ENCODE data around the gene KLHL29. TPM values are rescaled to one million over a fixed set of nuclear protein-coding genes. Genes with fewer than 3 reads are reported as not detected.

The KLHL29 gene
- total and polyA plus RNA-seq, 4 donors = 0.29 to 2.3 (median 0.68) TPM

- DNase-seq (ENCODE audit: low spot score) = no peak
- H3K27me3 ChIP-seq (ENCODE audit: control insufficient read depth in 4 of 4, insufficient read depth in 4 of 4, low read length in 3 of 4) = peaks cover 0 to 7% (median 2%) of the 10 kb centered on the region in 4 donors
- no peaks in the 10 kb centered on the region for H3K9me3 ChIP-seq (ENCODE audit: control insufficient read depth in 4 of 4, low read length in 3 of 4)
- H3K4me3 ChIP-seq (ENCODE audit: low read depth in 1 of 3, low read length in 3 of 3) = no peak overlapping the region
- TF ChIP-seq ATF3 (IDR thresholded peaks at IDR 0.05) = no peak
- TF ChIP-seq, protein P1, sequence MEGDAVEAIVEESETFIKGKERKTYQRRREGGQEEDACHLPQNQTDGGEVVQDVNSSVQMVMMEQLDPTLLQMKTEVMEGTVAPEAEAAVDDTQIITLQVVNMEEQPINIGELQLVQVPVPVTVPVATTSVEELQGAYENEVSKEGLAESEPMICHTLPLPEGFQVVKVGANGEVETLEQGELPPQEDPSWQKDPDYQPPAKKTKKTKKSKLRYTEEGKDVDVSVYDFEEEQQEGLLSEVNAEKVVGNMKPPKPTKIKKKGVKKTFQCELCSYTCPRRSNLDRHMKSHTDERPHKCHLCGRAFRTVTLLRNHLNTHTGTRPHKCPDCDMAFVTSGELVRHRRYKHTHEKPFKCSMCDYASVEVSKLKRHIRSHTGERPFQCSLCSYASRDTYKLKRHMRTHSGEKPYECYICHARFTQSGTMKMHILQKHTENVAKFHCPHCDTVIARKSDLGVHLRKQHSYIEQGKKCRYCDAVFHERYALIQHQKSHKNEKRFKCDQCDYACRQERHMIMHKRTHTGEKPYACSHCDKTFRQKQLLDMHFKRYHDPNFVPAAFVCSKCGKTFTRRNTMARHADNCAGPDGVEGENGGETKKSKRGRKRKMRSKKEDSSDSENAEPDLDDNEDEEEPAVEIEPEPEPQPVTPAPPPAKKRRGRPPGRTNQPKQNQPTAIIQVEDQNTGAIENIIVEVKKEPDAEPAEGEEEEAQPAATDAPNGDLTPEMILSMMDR (IDR thresholded peaks at IDR 0.05; ENCODE audit: low read depth, low read length, missing input control) = no peak
- no peak for TF ChIP-seq HNF4G (IDR thresholded peaks at IDR 0.05)
- TF ChIP-seq YY1 (IDR thresholded peaks at IDR 0.05) = no peak
- no peak for TF ChIP-seq EGR1 (IDR thresholded peaks at IDR 0.05; ENCODE audit: low read depth in 2 of 2)
- TF ChIP-seq GABPA (IDR thresholded peaks at IDR 0.05 in 1 of 2, conservative IDR thresholded peaks at IDR 0.05 in 1 of 2) = no peak
- TF ChIP-seq SP1 (IDR thresholded peaks at IDR 0.05) = no peak
- no peak for TF ChIP-seq REST (IDR thresholded peaks at IDR 0.05)
- TF ChIP-seq, protein P2, sequence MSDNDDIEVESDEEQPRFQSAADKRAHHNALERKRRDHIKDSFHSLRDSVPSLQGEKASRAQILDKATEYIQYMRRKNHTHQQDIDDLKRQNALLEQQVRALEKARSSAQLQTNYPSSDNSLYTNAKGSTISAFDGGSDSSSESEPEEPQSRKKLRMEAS (IDR thresholded peaks at IDR 0.05) = no peak
- TF ChIP-seq RAD21 (IDR thresholded peaks at IDR 0.05) = no peak
- no peak for TF ChIP-seq FOXA1 (IDR thresholded peaks at IDR 0.05)
- TF ChIP-seq HNF4A (conservative IDR thresholded peaks at IDR 0.05) = no peak
- H3K9ac ChIP-seq (ENCODE audit: low read depth in 1 of 2, low read length in 2 of 2) = no peak overlapping the region
- H3K27ac ChIP-seq (ENCODE audit: low read depth in 1 of 2, low read length in 2 of 2) = no peak overlapping the region
- peaks cover 13 to 22% (median 17%) of the 10 kb centered on the region in 4 donors for H3K4me1 ChIP-seq (ENCODE audit: control insufficient read depth in 4 of 4, insufficient read depth in 4 of 4, low read length in 3 of 4)
- no peaks in the 10 kb centered on the region for H3K36me3 ChIP-seq (ENCODE audit: control insufficient read depth in 4 of 4, insufficient read depth in 3 of 4, low read depth in 1 of 4, low read length in 3 of 4)
- 95% methylated on average over 4 of the region's 4 CpGs for WGBS
Measured at GRCh38 chr2:23388756-23389514, 4.0 kb downstream of the KLHL29 start.

GRCh38 chr2:23390152-23390551, 5.2 kb downstream of the KLHL29 start:
- Histone ChIP-seq H3K9me3 (ENCODE audit: control insufficient read depth in 4 of 4, low read length in 3 of 4) (no peaks in the 10 kb centered on the region), H3K27ac (ENCODE audit: low read depth in 1 of 2, low read length in 2 of 2) (no peak overlapping the region), H3K4me3 (ENCODE audit: low read depth in 1 of 3, low read length in 3 of 3) (no peak overlapping the region), H3K9ac (ENCODE audit: low read depth in 1 of 2, low read length in 2 of 2) (no peak overlapping the region), H3K4me1 (ENCODE audit: control insufficient read depth in 4 of 4, insufficient read depth in 4 of 4, low read length in 3 of 4) (peaks cover 12 to 20% (median 16%) of the 10 kb centered on the region in 4 donors), H3K36me3 (ENCODE audit: control insufficient read depth in 4 of 4, insufficient read depth in 3 of 4, low read depth in 1 of 4, low read length in 3 of 4) (no peaks in the 10 kb centered on the region), H3K27me3 (ENCODE audit: control insufficient read depth in 4 of 4, insufficient read depth in 4 of 4, low read length in 3 of 4) (peaks cover 0 to 9% (median 4%) of the 10 kb centered on the region in 4 donors)
- WGBS = 81% methylated on average over 11 of the region's 11 CpGs
- no peak for DNase-seq (ENCODE audit: low spot score)
- TF ChIP-seq EGR1 (IDR thresholded peaks at IDR 0.05; ENCODE audit: low read depth in 2 of 2) = no peak
- no peak for TF ChIP-seq TAF1 (conservative IDR thresholded peaks at IDR 0.05)
- TF ChIP-seq HNF4A (conservative IDR thresholded peaks at IDR 0.05) = no peak
- TF ChIP-seq, protein P2 (IDR thresholded peaks at IDR 0.05) = no peak
- TF ChIP-seq REST (IDR thresholded peaks at IDR 0.05) = no peak
- TF ChIP-seq RXRA (IDR thresholded peaks at IDR 0.05) = no peak
- no peak for TF ChIP-seq YY1 (IDR thresholded peaks at IDR 0.05)
- no peak for TF ChIP-seq FOXA1 (IDR thresholded peaks at IDR 0.05)
- TF ChIP-seq HNF4G (IDR thresholded peaks at IDR 0.05) = no peak
- no peak for TF ChIP-seq JUND (IDR thresholded peaks at IDR 0.05)
- TF ChIP-seq ATF3 (IDR thresholded peaks at IDR 0.05) = no peak
- TF ChIP-seq NR2F2 (IDR thresholded peaks at IDR 0.05) = no peak
- TF ChIP-seq RAD21 (IDR thresholded peaks at IDR 0.05) = no peak
- TF ChIP-seq, protein P1 (IDR thresholded peaks at IDR 0.05; ENCODE audit: low read depth, low read length, missing input control) = no peak

Data from liver (tissue), 9 donors.